B cell (primary cell): ENCODE results near the gene MDH2. TPM values are rescaled to one million over a fixed set of nuclear protein-coding genes. Genes with fewer than 3 reads are reported as not detected.

Experiments used
- ATAC-seq: fragments of 200-7000 bp; cut with Tn5 transposase; one replicate; pipeline ENCODE4 v1.10.0; 2021; ENCODE audit warnings: low read depth, mild to moderate bottlenecking, moderate number of reproducible peaks, moderate library complexity
- CTCF ChIA-PET: fragments of 350-600 bp; sonication (Branson Sonifier 250); formaldehyde crosslinking; loops from one replicate; lab custom pipeline; 2021; ENCODE audit warnings: antibody characterized with exemption, inconsistent platforms; lab: Charles Lee
- POLR2A ChIA-PET: fragments of 350-600 bp; sonication (Branson Sonifier 250); formaldehyde crosslinking; loops from one replicate; lab custom pipeline; 2021; ENCODE audit warnings: antibody characterized with exemption; lab: Charles Lee
- DNase-seq: peaks from one replicate; pipeline ENCODE4 v3.0.0; 2013
- H2AFZ ChIP-seq: 2 replicates; pipeline ENCODE4 v1.6.1; 2012; ENCODE audit warnings: mild to moderate bottlenecking, low read depth, low read length; ENCODE audit not compliant: insufficient read depth, poor library complexity, severe bottlenecking
- H3K27ac ChIP-seq, 2 donors: 1 replicate in 1 of 2; 2 replicates in 1 of 2; pipeline ENCODE4 v1.5.1; 2012 to 2013; ENCODE audit warnings: low read length in 2 of 2, mild to moderate bottlenecking in 2 of 2, moderate library complexity in 1 of 2
- H3K27me3 ChIP-seq, 4 experiments: fragments of 200-600 bp in 1 of 4; sonication (generic) in 1 of 4; replicated peaks in 1 of 4; 1 replicate in 2 of 4; 2 replicates in 2 of 4; pipeline versions ENCODE4 v1.6.1 to v1.7.0; 2013 to 2016; ENCODE audit warnings: low read length in 3 of 4, mild to moderate bottlenecking in 2 of 4, mixed read lengths in 1 of 4, moderate library complexity in 1 of 4; ENCODE audit not compliant: insufficient read depth in 4 of 4, control insufficient read depth in 3 of 4; ENCODE audit errors: control extremely low read depth in 1 of 4
- H3K36me3 ChIP-seq, 2 experiments: replicated peaks in 1 of 2; 1 replicate in 1 of 2; 2 replicates in 1 of 2; pipeline versions ENCODE4 v1.6.1 to v1.7.1; 2013; ENCODE audit warnings: low read length in 1 of 2; ENCODE audit not compliant: insufficient read depth in 2 of 2, control insufficient read depth in 1 of 2; ENCODE audit errors: control extremely low read depth in 1 of 2, extremely low read depth in 1 of 2
- H3K4me1 ChIP-seq, 2 donors: fragments of 200-600 bp in 1 of 2; sonication (generic) in 1 of 2; 1 replicate in 1 of 2; 2 replicates in 1 of 2; pipeline versions ENCODE4 v1.5.1 to v1.6.1; 2013 to 2017; ENCODE audit warnings: low read length in 2 of 2; ENCODE audit not compliant: control insufficient read depth in 2 of 2, insufficient read depth in 2 of 2
- H3K4me2 ChIP-seq: replicated peaks from 2 replicates; pipeline ENCODE3; 2012; ENCODE audit warnings: mild to moderate bottlenecking, low read depth, low read length; ENCODE audit not compliant: poor library complexity, severe bottlenecking
- H3K4me3 ChIP-seq, 5 experiments: fragments of 200-600 bp in 1 of 5; sonication (generic) in 1 of 5; 1 replicate in 3 of 5; 2 replicates in 2 of 5; pipeline versions ENCODE4 v1.5.1 to v1.7.0; 2011 to 2016; ENCODE audit warnings: low read length in 4 of 5, mild to moderate bottlenecking in 4 of 5, low read depth in 2 of 5, control low read depth in 1 of 5, moderate library complexity in 1 of 5; ENCODE audit not compliant: insufficient read depth in 1 of 5; ENCODE audit errors: control extremely low read depth in 1 of 5, extremely low read depth in 1 of 5
- H3K79me2 ChIP-seq: fragments of 200-600 bp; sonication (generic); one replicate; pipeline ENCODE4 v1.6.0; 2016; ENCODE audit warnings: low read length; ENCODE audit not compliant: control insufficient read depth, insufficient read depth
- H3K9ac ChIP-seq: fragments of 200-600 bp; sonication (generic); 2 replicates; pipeline ENCODE4 v1.6.1; 2017; ENCODE audit warnings: mild to moderate bottlenecking, low read length, moderate library complexity
- H3K9me3 ChIP-seq, 3 donors: one replicate each; pipeline versions ENCODE4 v1.6.1 to v1.7.1; 2013; ENCODE audit warnings: low read length in 2 of 3; ENCODE audit not compliant: control insufficient read depth in 2 of 3, insufficient read depth in 1 of 3; ENCODE audit errors: control extremely low read depth in 1 of 3
- H4K20me1 ChIP-seq: 2 replicates; pipeline ENCODE4 v1.6.0; 2012; ENCODE audit warnings: mild to moderate bottlenecking, low read length; ENCODE audit not compliant: insufficient read depth, control insufficient read depth, poor library complexity, severe bottlenecking
- H3K27ac Mint-ChIP-seq: one replicate; pipeline ENCODE4 v1.8.0; 2021; ENCODE audit warnings: mixed read lengths
- H3K27me3 Mint-ChIP-seq: one replicate; pipeline ENCODE4 v1.8.0; 2021; ENCODE audit warnings: mixed read lengths
- H3K4me1 Mint-ChIP-seq: one replicate; pipeline ENCODE4 v1.8.0; 2021; ENCODE audit warnings: mixed read lengths
- H3K4me3 Mint-ChIP-seq: one replicate; pipeline ENCODE4 v1.8.0; 2021; ENCODE audit warnings: mixed read lengths
- H3K9me3 Mint-ChIP-seq: one replicate; pipeline ENCODE4 v1.8.0; 2022; ENCODE audit warnings: mixed read lengths; ENCODE audit not compliant: insufficient read depth
- CTCF ChIP-seq: fragments of 200-600 bp; IDR thresholded peaks from one replicate; pipeline ENCODE4 v1.8.0; 2022; ENCODE audit warnings: antibody characterized with exemption, mild to moderate bottlenecking
- EZH2 ChIP-seq: IDR thresholded peaks from 2 replicates; pipeline ENCODE4 v1.6.1; 2012; ENCODE audit warnings: borderline replicate concordance, low read depth, mild to moderate bottlenecking, moderate library complexity, low read length; ENCODE audit not compliant: insufficient read depth, poor library complexity, severe bottlenecking
- WGBS: methylation state at CpG from one replicate; pipeline ENCODE4 v1.1.5; 2013; ENCODE audit warnings: missing lambda C conversion rate; ENCODE audit not compliant: insufficient coverage; 5-methylcytosine and 5-hydroxymethylcytosine counted together
- intact Hi-C: fragments of 100-400 bp; cut with micrococcal nuclease; formaldehyde crosslinking; loops from one replicate; pipeline ENCODE4 v1.10.0; 2022
- polyA plus RNA-seq: library from polyadenylated mRNA; depleted of rRNA; stranded (reverse); fragments of >200 nt; gene quantifications from 2 replicates; pipeline ENCODE4 v1.2.3, GENCODE V29; 2012
- total RNA-seq, 2 donors: library from RNA; stranded (reverse); fragments of 120-200 nt in 1 of 2; gene quantifications; 1 replicate in 1 of 2; 2 replicates in 1 of 2; pipeline versions ENCODE4 v1.2.3 to v1.2.4, GENCODE V29; 2013 to 2022

MDH2 gene
- total and polyA plus RNA-seq, 2 donors (not counting 1 experiment from before 2014, with no cell fraction given): 76.9 to 77.2 TPM

- no peaks in the 10 kb centered on the region for H3K9me3 ChIP-seq
- H3K27me3 Mint-ChIP-seq: no peaks in the 10 kb centered on the region
- H3K4me2 ChIP-seq: no peak overlapping the region
- intact Hi-C loops: no loop called here
- H3K27ac Mint-ChIP-seq: no peak overlapping the region
- ChIA-PET CTCF (no interaction called here), POLR2A (interaction anchor here (0.7 kb wide), 1 partner anchor 1997 kb away, joined by 5 read pairs; no protein-coding TSS in a partner anchor)
- ATAC-seq (no peak), DNase-seq (no peak)
- no peak overlapping the region for H2AFZ ChIP-seq
- H3K4me1 Mint-ChIP-seq: peaks cover 11% of the 10 kb centered on the region
- WGBS: 92% methylated on average over 2 of the region's 7 CpGs
- no peak overlapping the region for H3K9ac ChIP-seq
- H3K4me3 ChIP-seq: no peak overlapping the region
- H3K27me3 ChIP-seq: no peaks in the 10 kb centered on the region
- H3K4me1 ChIP-seq: no peaks in the 10 kb centered on the region
- H3K4me3 Mint-ChIP-seq: no peak overlapping the region
- H3K27ac ChIP-seq: no peak overlapping the region
- peaks cover 25% of the 10 kb centered on the region for H4K20me1 ChIP-seq
- peaks cover 12 to 82% of the 10 kb centered on the region in 2 experiments for H3K36me3 ChIP-seq
- H3K79me2 ChIP-seq: peaks cover 15% of the 10 kb centered on the region
- no peaks in the 10 kb centered on the region for H3K9me3 Mint-ChIP-seq
- TF ChIP-seq CTCF: no peak
- no peak for TF ChIP-seq EZH2
Observed at GRCh38 chr7:76056241-76056640, 8.3 kb downstream of the MDH2 start.

GRCh38 chr7:76057103-76057812 is 9.4 kb downstream of the MDH2 start:
- ChIA-PET CTCF (no interaction called here), POLR2A (no interaction called here)
- intact Hi-C loops: no loop called here
- Mint-ChIP-seq H3K27me3 (no peaks in the 10 kb centered on the region), H3K4me3 (no peak overlapping the region), H3K27ac (no peak overlapping the region), H3K9me3 (no peaks in the 10 kb centered on the region), H3K4me1 (peaks cover 5% of the 10 kb centered on the region)
- ATAC-seq (no peak), DNase-seq (no peak)
- H3K27ac ChIP-seq: no peak overlapping the region
- peaks cover 12% of the 10 kb centered on the region for H3K79me2 ChIP-seq
- H3K4me3 ChIP-seq: no peak overlapping the region
- peaks cover 25% of the 10 kb centered on the region for H4K20me1 ChIP-seq
- no peaks in the 10 kb centered on the region for H3K9me3 ChIP-seq
- TF ChIP-seq CTCF (no peak), EZH2 (no peak)
- no peak overlapping the region for H3K9ac ChIP-seq
- no peak overlapping the region for H2AFZ ChIP-seq
- H3K36me3 ChIP-seq: peaks cover 12 to 87% of the 10 kb centered on the region in 2 experiments
- H3K4me2 ChIP-seq: no peak overlapping the region
- 97% methylated on average over 17 of the region's 18 CpGs for WGBS
- no peaks in the 10 kb centered on the region for H3K4me1 ChIP-seq
- H3K27me3 ChIP-seq: no peaks in the 10 kb centered on the region
